ENCODE data around the gene NUDT16.

NUDT16 gene

DNA sequence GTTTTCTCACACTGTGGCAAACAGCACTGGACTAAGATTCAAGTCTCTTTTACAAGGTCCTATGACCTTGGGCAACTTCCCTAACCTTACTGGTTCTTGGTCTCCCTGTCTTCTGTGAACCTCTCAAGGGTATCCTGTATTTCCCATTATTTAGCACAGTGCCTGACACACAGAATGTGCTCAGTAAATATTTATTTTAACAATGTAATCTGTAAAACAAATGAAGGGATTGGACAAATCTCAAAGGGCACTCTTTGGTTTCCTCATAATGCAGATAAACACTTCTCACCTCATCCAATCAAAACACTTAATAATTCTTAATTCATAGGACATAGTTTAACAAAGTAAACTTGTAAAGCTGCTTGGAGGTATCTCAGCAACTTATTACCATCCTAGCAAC lies 12.8 kb downstream of the NUDT16 start:
- no peak for DNase-seq (ENCODE audit: extremely low read depth, low read depth)
- TF ChIP-seq, protein P1, sequence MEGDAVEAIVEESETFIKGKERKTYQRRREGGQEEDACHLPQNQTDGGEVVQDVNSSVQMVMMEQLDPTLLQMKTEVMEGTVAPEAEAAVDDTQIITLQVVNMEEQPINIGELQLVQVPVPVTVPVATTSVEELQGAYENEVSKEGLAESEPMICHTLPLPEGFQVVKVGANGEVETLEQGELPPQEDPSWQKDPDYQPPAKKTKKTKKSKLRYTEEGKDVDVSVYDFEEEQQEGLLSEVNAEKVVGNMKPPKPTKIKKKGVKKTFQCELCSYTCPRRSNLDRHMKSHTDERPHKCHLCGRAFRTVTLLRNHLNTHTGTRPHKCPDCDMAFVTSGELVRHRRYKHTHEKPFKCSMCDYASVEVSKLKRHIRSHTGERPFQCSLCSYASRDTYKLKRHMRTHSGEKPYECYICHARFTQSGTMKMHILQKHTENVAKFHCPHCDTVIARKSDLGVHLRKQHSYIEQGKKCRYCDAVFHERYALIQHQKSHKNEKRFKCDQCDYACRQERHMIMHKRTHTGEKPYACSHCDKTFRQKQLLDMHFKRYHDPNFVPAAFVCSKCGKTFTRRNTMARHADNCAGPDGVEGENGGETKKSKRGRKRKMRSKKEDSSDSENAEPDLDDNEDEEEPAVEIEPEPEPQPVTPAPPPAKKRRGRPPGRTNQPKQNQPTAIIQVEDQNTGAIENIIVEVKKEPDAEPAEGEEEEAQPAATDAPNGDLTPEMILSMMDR (IDR thresholded peaks at IDR 0.05; ENCODE audit: low read depth, low read length, missing control alignments) = no peak
- H3K4me3 ChIP-seq (replicated peaks; ENCODE audit: low read depth, low read length) = no peak overlapping the region

DNA sequence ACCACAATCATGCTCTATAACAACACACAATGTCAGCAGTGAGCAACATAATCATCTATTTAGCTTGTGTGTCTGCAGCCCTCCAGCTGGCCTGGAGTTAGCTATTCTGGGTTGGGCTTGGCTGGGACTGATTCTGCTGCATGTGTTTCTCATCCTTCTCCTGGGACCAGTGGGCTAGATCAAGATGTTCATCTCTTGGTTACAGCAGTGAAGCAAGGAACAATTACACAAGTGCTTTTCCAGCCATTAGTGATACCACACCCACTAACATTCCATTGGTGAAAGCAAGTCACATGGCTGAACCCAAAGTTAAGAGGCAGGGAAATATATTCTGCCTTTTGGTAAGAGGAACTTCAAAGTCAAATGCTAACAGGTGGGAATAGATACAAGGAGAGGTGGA lies 14.6 kb downstream of the NUDT16 start:
- TF ChIP-seq, protein P1 (IDR thresholded peaks at IDR 0.05; ENCODE audit: low read depth, low read length, missing control alignments) = no peak
- no peak overlapping the region for H3K4me3 ChIP-seq (replicated peaks; ENCODE audit: low read depth, low read length)
- no peak for DNase-seq (ENCODE audit: extremely low read depth, low read depth)

DNA sequence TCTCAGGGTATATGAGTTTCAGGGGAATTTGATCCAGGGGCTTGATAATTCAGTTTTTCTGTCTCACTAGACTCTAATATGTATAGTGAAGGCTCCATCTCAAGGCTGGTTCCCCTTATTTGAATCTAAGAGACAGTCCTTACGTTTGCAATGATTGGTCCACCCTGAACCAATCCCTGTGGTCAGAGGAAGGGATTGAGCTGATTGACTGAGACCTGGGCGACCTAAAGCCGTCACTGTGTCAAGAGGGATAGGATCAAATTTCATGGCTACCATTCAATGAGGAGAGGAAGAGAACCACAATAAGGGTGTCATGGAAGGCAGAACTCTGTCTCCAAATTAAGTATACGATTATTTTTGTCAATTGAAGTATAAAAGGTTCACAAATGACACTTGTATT lies 16.3 kb downstream of the NUDT16 start:
- H3K4me3 ChIP-seq (replicated peaks; ENCODE audit: low read depth, low read length) = no peak overlapping the region
- TF ChIP-seq, protein P1 (IDR thresholded peaks at IDR 0.05; ENCODE audit: low read depth, low read length, missing control alignments) = no peak
- DNase-seq (ENCODE audit: extremely low read depth, low read depth) = no peak

DNA sequence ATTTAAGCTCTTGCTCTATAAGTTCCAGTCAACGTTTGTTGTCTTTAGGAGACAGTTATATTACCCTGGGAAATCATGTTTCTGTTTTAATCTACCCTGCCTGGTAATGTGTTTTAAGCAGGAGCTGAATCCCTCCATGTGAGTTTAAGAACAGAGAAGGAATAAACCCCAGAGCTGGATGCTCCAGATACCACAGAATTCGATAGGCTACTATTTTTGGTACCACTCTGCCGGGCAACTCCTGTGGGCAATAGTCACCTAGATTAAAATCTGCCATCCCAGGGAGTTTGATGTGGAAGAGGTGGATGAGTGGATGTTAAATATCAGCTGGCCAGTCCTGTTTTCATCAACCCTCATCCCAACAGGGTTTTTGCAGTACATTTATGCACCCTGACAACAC lies 20.4 kb downstream of the NUDT16 start:
- no peak for DNase-seq (ENCODE audit: extremely low read depth, low read depth)
- TF ChIP-seq, protein P1 (IDR thresholded peaks at IDR 0.05; ENCODE audit: low read depth, low read length, missing control alignments) = no peak
- no peak overlapping the region for H3K4me3 ChIP-seq (replicated peaks; ENCODE audit: low read depth, low read length)

DNA sequence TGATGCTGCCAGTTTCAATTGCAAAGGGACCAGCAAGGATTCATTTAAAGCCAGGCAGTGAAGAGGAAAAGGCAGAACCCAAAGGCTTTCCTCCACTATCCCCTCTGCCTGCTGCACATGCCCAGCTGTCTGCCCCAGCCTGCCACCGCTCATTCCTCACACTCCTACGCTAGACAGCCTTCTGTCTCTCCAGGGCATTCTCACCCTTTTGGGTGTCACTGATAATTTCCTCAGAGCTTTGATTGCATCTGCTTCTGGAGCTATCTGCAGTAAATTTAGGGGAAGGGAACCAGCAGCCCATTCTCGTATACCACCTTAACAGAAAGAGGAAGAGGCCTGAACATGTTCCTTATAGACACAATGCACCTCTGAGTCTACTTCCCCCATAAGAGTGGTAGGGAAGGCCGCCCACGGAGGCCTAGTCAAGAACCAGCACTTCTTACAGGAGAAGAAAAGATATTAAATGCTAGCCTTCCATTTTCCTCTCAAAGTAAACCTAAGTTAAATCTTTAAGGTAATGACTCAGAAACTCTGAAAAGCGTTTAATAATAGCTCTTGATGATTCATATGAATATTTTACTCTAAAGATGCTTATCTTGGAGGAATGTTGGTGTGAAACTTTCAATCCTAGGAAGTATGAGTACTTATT lies 20.9 kb downstream of the NUDT16 start:
- TF ChIP-seq, protein P1 (IDR thresholded peaks at IDR 0.05; ENCODE audit: low read depth, low read length, missing control alignments) = no peak
- no peak overlapping the region for H3K4me3 ChIP-seq (replicated peaks; ENCODE audit: low read depth, low read length)
- no peak for DNase-seq (ENCODE audit: extremely low read depth, low read depth)

DNA sequence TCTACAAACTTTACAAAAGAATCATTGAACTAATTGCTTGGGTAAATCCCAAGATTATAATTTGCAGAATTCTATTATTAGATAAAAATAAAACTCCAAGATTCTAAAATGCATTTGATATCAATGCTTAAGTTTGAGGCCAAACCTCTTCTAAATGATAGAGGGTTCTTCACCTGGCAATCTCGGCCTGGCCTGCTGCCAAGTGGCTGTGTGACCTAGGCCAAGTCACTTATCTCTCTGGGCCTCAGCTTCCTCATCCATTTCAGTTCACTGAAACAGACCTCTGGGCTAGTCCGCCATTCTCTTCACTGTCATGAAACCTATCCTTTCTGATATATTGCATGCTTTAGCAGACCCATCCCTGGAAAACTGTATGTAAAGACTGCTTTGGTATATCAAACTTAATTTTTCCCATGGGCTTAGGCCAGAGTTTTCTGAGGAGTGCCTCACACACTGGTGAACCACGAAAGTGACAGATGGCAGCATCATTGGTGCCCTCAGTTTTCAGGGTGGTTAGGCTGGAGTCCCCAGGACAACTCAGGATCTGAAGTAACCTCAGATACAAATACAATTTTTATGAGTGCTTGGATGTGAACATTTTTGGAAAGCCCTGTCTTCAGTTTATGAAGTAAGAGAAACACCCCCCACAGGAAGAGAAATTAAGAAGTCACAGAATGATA lies 21.8 kb downstream of the NUDT16 start:
- no peak for DNase-seq (ENCODE audit: extremely low read depth, low read depth)
- TF ChIP-seq, protein P1 (IDR thresholded peaks at IDR 0.05; ENCODE audit: low read depth, low read length, missing control alignments) = no peak
- no peak overlapping the region for H3K4me3 ChIP-seq (replicated peaks; ENCODE audit: low read depth, low read length)
